Erythroblast (primary cell): Measurements from ENCODE around the gene HIF1A.

Source experiments
- GATA1 ChIP-seq: IDR thresholded peaks from 2 replicates; pipeline ENCODE4 v1.6.1; 2011; ENCODE audit warnings: low read depth, mild to moderate bottlenecking, control low read depth, low read length, moderate library complexity
- POLR2A ChIP-seq: IDR thresholded peaks from 2 replicates; pipeline ENCODE4 v1.6.1; 2011; ENCODE audit warnings: mild to moderate bottlenecking, low read length

GRCh38 chr14:61751475-61751989, 56.2 kb downstream of the HIF1A start:
- TF ChIP-seq POLR2A (no peak), GATA1 (no peak)
